Pancreas (tissue), 10 donors: ENCODE results near the gene SLC51B. TPM values are rescaled to one million over a fixed set of nuclear protein-coding genes. Genes with fewer than 3 reads are reported as not detected.

Source experiments
- ATAC-seq, 4 donors: fragments of 200-7000 bp; cut with Tn5 transposase; one replicate each; pipeline versions ENCODE4 v1.8.0 to v1.9.1; 2020; ENCODE audit warnings: mild to moderate bottlenecking in 4 of 4, moderate library complexity in 4 of 4
- DNase-seq, 6 donors: peaks; one replicate each; pipeline ENCODE4 v3.0.0-alpha.2; 2020
- FAIRE-seq: peaks from 2 replicates; lab custom pipeline; 2012; peaks lifted over from hg19 to GRCh38; lab: Jason Lieb, UNC
- H3K27ac ChIP-seq, 4 donors: fragments of 200-600 bp; sonication (generic); 1 replicate in 3 of 4; 2 replicates in 1 of 4; pipeline versions ENCODE4 v1.5.0 to v1.8.0; 2020
- H3K27me3 ChIP-seq, 4 donors: fragments of 200-600 bp; one replicate each; pipeline ENCODE4 v1.8.0; 2021
- H3K36me3 ChIP-seq, 3 donors: fragments of 200-600 bp; sonication (generic) in 1 of 3; one replicate each; pipeline versions ENCODE4 v1.5.0 to v1.8.0; 2020 to 2021
- H3K4me1 ChIP-seq, 3 donors: fragments of 200-600 bp; one replicate each; pipeline ENCODE4 v1.8.0; 2021
- H3K4me3 ChIP-seq, 4 donors: fragments of 200-600 bp; sonication (generic) in 2 of 4; one replicate each; pipeline versions ENCODE4 v1.5.0 to v1.8.0; 2020 to 2021
- H3K9me3 ChIP-seq, 4 donors: fragments of 200-600 bp; one replicate each; pipeline ENCODE4 v1.8.0; 2021
- CTCF ChIP-seq, 4 donors: fragments of 200-600 bp; sonication (generic) in 3 of 4; IDR thresholded peaks; one replicate each; pipeline versions ENCODE4 v1.5.0 to v1.8.0; 2021; ENCODE audit warnings: antibody characterized with exemption in 4 of 4
- WGBS, 2 donors: extraction: QIAGEN DNeasy Blood & Tissue Kit; methylation state at CpG; one replicate each; pipeline ENCODE4 v1.1.7; 2013; 5-methylcytosine and 5-hydroxymethylcytosine counted together
- intact Hi-C, 3 donors: fragments of 100-400 bp; cut with DNase I; formaldehyde crosslinking; loops; one replicate each; pipeline versions ENCODE4 v1.11.1 to v1.14.2; 2022
- polyA plus RNA-seq, 2 donors: library from polyadenylated mRNA; stranded (reverse); fragments of 200-250 nt; gene quantifications; one replicate each; pipeline ENCODE4 v1.2.3, GENCODE V29; 2013
- total RNA-seq, 6 donors: library from RNA; stranded (reverse); fragmentation: NEBNext Ultra II Directional in 4 of 6; extraction: Animal tissue kit (Norgen Biotek cat#: 25700) in 4 of 6; gene quantifications; one replicate each; pipeline versions ENCODE4 v1.2.1 to v1.2.4, GENCODE V29; 2021 to 2023
- donor health status: healthy with polysubstance abuse.
- donor health status: DM: no; HTN: no; CAD: no; lungs with moderate emphysema.
- donor health status: DM: no; HTN: no; CAD: no.
- donor health status: control.
- donor health status: control.
- donor health status: Bipolar disorder and iron deficiency.
- donor health status: DM: yes; HTN: yes; CAD: no.
- donor health status: DM: no; HTN: no; CAD: no.
- donor health status: DM: no; HTN: no; CAD: no.
- donor health status: DM: yes; HTN: yes; CAD: no.

Gene SLC51B
- total and polyA plus RNA-seq, 8 donors: 0.26 to 1.1 (median 0.49) TPM; not detected in 5

GRCh38 chr15:65027593-65027992, 17.6 kb upstream of the SLC51B start:
- no peak for DNase-seq
- Histone ChIP-seq H3K27ac (no peak overlapping the region), H3K4me1 (peaks cover 0 to 10% (median 7%) of the 10 kb centered on the region in 3 donors), H3K9me3 (no peaks in the 10 kb centered on the region), H3K27me3 (no peaks in the 10 kb centered on the region), H3K36me3 (no peaks in the 10 kb centered on the region), H3K4me3 (no peak overlapping the region)
- intact Hi-C loops: no loop called here
- ATAC-seq: no peak
- 81 to 90% methylated on average over 1 of the region's 1 CpG for WGBS, 2 donors
- no peak for TF ChIP-seq CTCF (IDR thresholded peaks at IDR 0.05)
- no peak for FAIRE-seq

- intact Hi-C loops: no loop called here
- WGBS, 2 donors: 72 to 77% methylated on average over 10 of the region's 10 CpGs
- ATAC-seq (no peak), FAIRE-seq (no peak), DNase-seq (no peak)
- H3K27me3 ChIP-seq: no peaks in the 10 kb centered on the region
- no peaks in the 10 kb centered on the region for H3K9me3 ChIP-seq
- H3K27ac ChIP-seq: no peak overlapping the region
- H3K36me3 ChIP-seq: no peaks in the 10 kb centered on the region
- TF ChIP-seq CTCF (IDR thresholded peaks at IDR 0.05): no peak
- peak overlapping the region in 1 of 4 donors; percentile 78 for H3K4me3 ChIP-seq
- peaks cover 0 to 10% (median 7%) of the 10 kb centered on the region in 3 donors for H3K4me1 ChIP-seq
Measured at GRCh38 chr15:65028338-65028737, 16.8 kb upstream of the SLC51B start.

- no peaks in the 10 kb centered on the region for H3K27me3 ChIP-seq
- no peaks in the 10 kb centered on the region for H3K9me3 ChIP-seq
- DNase-seq (peak; percentile 85 to 97 (median 92)), ATAC-seq (peak; percentile 96 to 98 (median 96)), FAIRE-seq (no peak)
- TF ChIP-seq CTCF (IDR thresholded peaks at IDR 0.05): no peak
- intact Hi-C loops: no loop called here
- WGBS, 2 donors: 0 to 1% methylated on average over 49 to 73 of the region's 73 CpGs
- no peaks in the 10 kb centered on the region for H3K36me3 ChIP-seq
- H3K4me1 ChIP-seq: peaks cover 0 to 15% (median 7%) of the 10 kb centered on the region in 3 donors
- peak within 1 kb of the TSS; percentile 65 to 98 (median 84) for H3K4me3 ChIP-seq
- H3K27ac ChIP-seq: peak within 1 kb of the TSS in 2 of 4 donors; percentile 8 to 41
Measured at GRCh38 chr15:65028921-65029735, 16.1 kb upstream of the SLC51B start, which contains the start of gene MTFMT. Gene MTFMT, minus strand, starts transcription at chr15:65029639. Its CDS starts 26 bp downstream, at chr15:65029613.

- H3K27ac ChIP-seq: no peak overlapping the region
- intact Hi-C loops: no loop called here
Measured at GRCh38 chr15:65029736-65030208, 15.4 kb upstream of the SLC51B start.

More at GRCh38 chr15:65029736-65030208, 15.4 kb upstream of the SLC51B start:
- no peak for TF ChIP-seq CTCF (IDR thresholded peaks at IDR 0.05)
- 54 to 58% methylated on average over 12 of the region's 12 CpGs for WGBS, 2 donors
- FAIRE-seq (no peak), ATAC-seq (no peak), DNase-seq (no peak)
- H3K4me1 ChIP-seq: peaks cover 0 to 15% (median 7%) of the 10 kb centered on the region in 3 donors
- H3K27me3 ChIP-seq: no peaks in the 10 kb centered on the region
- H3K36me3 ChIP-seq: no peaks in the 10 kb centered on the region
- no peaks in the 10 kb centered on the region for H3K9me3 ChIP-seq
- H3K4me3 ChIP-seq: peak overlapping the region; percentile 65 to 98 (median 84)
